Measurements from ENCODE around the gene GRID1.
A peak's percentile ranks its signal among the peaks of the same experiment; 100 is the strongest.

Gene GRID1

GRCh38 chr10:85575441-85575840, 791.2 kb downstream of the GRID1 start:
- H3K18ac ChIP-seq (ENCODE audit: low read length), result no peak overlapping the region
- H4K5ac ChIP-seq (ENCODE audit: low read length), result no peak overlapping the region
- H3K4ac ChIP-seq (ENCODE audit: low read depth, low read length), result no peak overlapping the region
- H3K4me2 ChIP-seq (ENCODE audit: low read length), result no peak overlapping the region
- no peak overlapping the region for H2AK5ac ChIP-seq (ENCODE audit: low read length)
- no peak overlapping the region for H3K27ac ChIP-seq (ENCODE audit: low read depth, low read length)
- no peak overlapping the region for H3K9ac ChIP-seq (ENCODE audit: low read length)
- peak; percentile 32 for DNase-seq
- H2BK15ac ChIP-seq (replicated peaks; ENCODE audit: low read depth), result no peak overlapping the region
- no peak overlapping the region for H4K8ac ChIP-seq (ENCODE audit: low read depth, low read length)
- H3K23ac ChIP-seq (ENCODE audit: low read length), result no peak overlapping the region
- no peak overlapping the region for H2BK120ac ChIP-seq (ENCODE audit: low read depth, low read length)
- H3K79me2 ChIP-seq (ENCODE audit: control insufficient read depth, insufficient read depth, low read length), result no peaks in the 10 kb centered on the region
- H3K79me1 ChIP-seq (ENCODE audit: low read length), result no peaks in the 10 kb centered on the region
- H3K4me3 ChIP-seq (ENCODE audit: low read length), result no peak overlapping the region
- H3K56ac ChIP-seq (ENCODE audit: low read length), result no peak overlapping the region
- no peaks in the 10 kb centered on the region for H3K4me1 ChIP-seq (ENCODE audit: control insufficient read depth, low read depth, low read length)
- no peaks in the 10 kb centered on the region for H3K36me3 ChIP-seq (ENCODE audit: control insufficient read depth, insufficient read depth, low read length)
- no CpG with 5 or more reads among the region's 1 CpG for WGBS (ENCODE audit: extremely low coverage, insufficient coverage, low lambda C conversion rate)
- H3K27me3 ChIP-seq (ENCODE audit: insufficient read depth, low read length, poor library complexity), result no peaks in the 10 kb centered on the region
- H2BK5ac ChIP-seq (ENCODE audit: low read length), result no peak overlapping the region

GRCh38 chr10:85570871-85571270, 795.7 kb downstream of the GRID1 start:
- Histone ChIP-seq H3K4me2 (ENCODE audit: low read length) (no peak overlapping the region), H4K8ac (ENCODE audit: low read depth, low read length) (no peak overlapping the region), H2BK120ac (ENCODE audit: low read depth, low read length) (no peak overlapping the region), H3K9ac (ENCODE audit: low read length) (no peak overlapping the region), H3K79me2 (ENCODE audit: control insufficient read depth, insufficient read depth, low read length) (no peaks in the 10 kb centered on the region), H3K4me3 (ENCODE audit: low read length) (no peak overlapping the region), H3K27ac (ENCODE audit: low read depth, low read length) (no peak overlapping the region), H3K27me3 (ENCODE audit: insufficient read depth, low read length, poor library complexity) (no peaks in the 10 kb centered on the region), H3K18ac (ENCODE audit: low read length) (peak overlapping the region; percentile 7), H3K36me3 (ENCODE audit: control insufficient read depth, insufficient read depth, low read length) (no peaks in the 10 kb centered on the region), H2BK5ac (ENCODE audit: low read length) (no peak overlapping the region), H4K5ac (ENCODE audit: low read length) (no peak overlapping the region), H2BK15ac (replicated peaks; ENCODE audit: low read depth) (no peak overlapping the region), H3K23ac (ENCODE audit: low read length) (no peak overlapping the region), H3K79me1 (ENCODE audit: low read length) (no peaks in the 10 kb centered on the region), H3K4ac (ENCODE audit: low read depth, low read length) (peak overlapping the region; percentile 55), H2AK5ac (ENCODE audit: low read length) (no peak overlapping the region), H3K4me1 (ENCODE audit: control insufficient read depth, low read depth, low read length) (no peaks in the 10 kb centered on the region), H3K56ac (ENCODE audit: low read length) (no peak overlapping the region)
- no CpG with 5 or more reads among the region's 1 CpG for WGBS (ENCODE audit: extremely low coverage, insufficient coverage, low lambda C conversion rate)
- DNase-seq, result no peak

GRCh38 chr10:85565381-85565780, 801.2 kb downstream of the GRID1 start:
- H3K27me3 ChIP-seq (ENCODE audit: insufficient read depth, low read length, poor library complexity), result no peaks in the 10 kb centered on the region
- no peaks in the 10 kb centered on the region for H3K79me1 ChIP-seq (ENCODE audit: low read length)
- H3K4me3 ChIP-seq (ENCODE audit: low read length), result no peak overlapping the region
- H3K56ac ChIP-seq (ENCODE audit: low read length), result no peak overlapping the region
- H3K4ac ChIP-seq (ENCODE audit: low read depth, low read length), result no peak overlapping the region
- H4K8ac ChIP-seq (ENCODE audit: low read depth, low read length), result no peak overlapping the region
- WGBS (ENCODE audit: extremely low coverage, insufficient coverage, low lambda C conversion rate), result no CpG with 5 or more reads among the region's 1 CpG
- H2AK5ac ChIP-seq (ENCODE audit: low read length), result no peak overlapping the region
- H2BK120ac ChIP-seq (ENCODE audit: low read depth, low read length), result no peak overlapping the region
- DNase-seq, result peak; percentile 79
- no peak overlapping the region for H3K23ac ChIP-seq (ENCODE audit: low read length)
- H2BK15ac ChIP-seq (replicated peaks; ENCODE audit: low read depth), result no peak overlapping the region
- H3K79me2 ChIP-seq (ENCODE audit: control insufficient read depth, insufficient read depth, low read length), result no peaks in the 10 kb centered on the region
- no peaks in the 10 kb centered on the region for H3K36me3 ChIP-seq (ENCODE audit: control insufficient read depth, insufficient read depth, low read length)
- no peak overlapping the region for H3K18ac ChIP-seq (ENCODE audit: low read length)
- no peak overlapping the region for H3K4me2 ChIP-seq (ENCODE audit: low read length)
- H3K9ac ChIP-seq (ENCODE audit: low read length), result no peak overlapping the region
- H3K27ac ChIP-seq (ENCODE audit: low read depth, low read length), result no peak overlapping the region
- no peaks in the 10 kb centered on the region for H3K4me1 ChIP-seq (ENCODE audit: control insufficient read depth, low read depth, low read length)
- H2BK5ac ChIP-seq (ENCODE audit: low read length), result no peak overlapping the region
- no peak overlapping the region for H4K5ac ChIP-seq (ENCODE audit: low read length)

GRCh38 chr10:85558533-85558932, 808.1 kb downstream of the GRID1 start:
- Histone ChIP-seq H3K4me1 (ENCODE audit: control insufficient read depth, low read depth, low read length) (no peaks in the 10 kb centered on the region), H3K79me1 (ENCODE audit: low read length) (no peaks in the 10 kb centered on the region), H3K79me2 (ENCODE audit: control insufficient read depth, insufficient read depth, low read length) (no peaks in the 10 kb centered on the region), H2BK5ac (ENCODE audit: low read length) (no peak overlapping the region), H3K18ac (ENCODE audit: low read length) (no peak overlapping the region), H3K4me2 (ENCODE audit: low read length) (no peak overlapping the region), H2AK5ac (ENCODE audit: low read length) (no peak overlapping the region), H3K27me3 (ENCODE audit: insufficient read depth, low read length, poor library complexity) (no peaks in the 10 kb centered on the region), H3K4me3 (ENCODE audit: low read length) (no peak overlapping the region), H4K5ac (ENCODE audit: low read length) (no peak overlapping the region), H2BK15ac (replicated peaks; ENCODE audit: low read depth) (no peak overlapping the region), H3K4ac (ENCODE audit: low read depth, low read length) (no peak overlapping the region), H2BK120ac (ENCODE audit: low read depth, low read length) (no peak overlapping the region), H3K9ac (ENCODE audit: low read length) (no peak overlapping the region), H4K8ac (ENCODE audit: low read depth, low read length) (no peak overlapping the region), H3K36me3 (ENCODE audit: control insufficient read depth, insufficient read depth, low read length) (no peaks in the 10 kb centered on the region), H3K56ac (ENCODE audit: low read length) (no peak overlapping the region), H3K27ac (ENCODE audit: low read depth, low read length) (no peak overlapping the region), H3K23ac (ENCODE audit: low read length) (no peak overlapping the region)
- DNase-seq, result no peak
- no CpG with 5 or more reads among the region's 6 CpGs for WGBS (ENCODE audit: extremely low coverage, insufficient coverage, low lambda C conversion rate)

- no CpG with 5 or more reads among the region's 2 CpGs for WGBS (ENCODE audit: extremely low coverage, insufficient coverage, low lambda C conversion rate)
- Histone ChIP-seq H3K36me3 (ENCODE audit: control insufficient read depth, insufficient read depth, low read length) (no peaks in the 10 kb centered on the region), H3K18ac (ENCODE audit: low read length) (no peak overlapping the region), H3K4me1 (ENCODE audit: control insufficient read depth, low read depth, low read length) (no peaks in the 10 kb centered on the region), H2BK15ac (replicated peaks; ENCODE audit: low read depth) (no peak overlapping the region), H3K27ac (ENCODE audit: low read depth, low read length) (no peak overlapping the region), H3K4me2 (ENCODE audit: low read length) (no peak overlapping the region), H3K79me2 (ENCODE audit: control insufficient read depth, insufficient read depth, low read length) (no peaks in the 10 kb centered on the region), H3K79me1 (ENCODE audit: low read length) (no peaks in the 10 kb centered on the region), H4K5ac (ENCODE audit: low read length) (no peak overlapping the region), H3K4me3 (ENCODE audit: low read length) (no peak overlapping the region), H3K27me3 (ENCODE audit: insufficient read depth, low read length, poor library complexity) (no peaks in the 10 kb centered on the region), H2BK120ac (ENCODE audit: low read depth, low read length) (no peak overlapping the region), H4K8ac (ENCODE audit: low read depth, low read length) (no peak overlapping the region), H2AK5ac (ENCODE audit: low read length) (no peak overlapping the region), H2BK5ac (ENCODE audit: low read length) (no peak overlapping the region), H3K4ac (ENCODE audit: low read depth, low read length) (no peak overlapping the region), H3K23ac (ENCODE audit: low read length) (no peak overlapping the region), H3K9ac (ENCODE audit: low read length) (no peak overlapping the region), H3K56ac (ENCODE audit: low read length) (no peak overlapping the region)
- no peak for DNase-seq
Measured at GRCh38 chr10:85557706-85558105, 808.9 kb downstream of the GRID1 start.

- Histone ChIP-seq H3K4me1 (ENCODE audit: control insufficient read depth, low read depth, low read length) (no peaks in the 10 kb centered on the region), H3K79me2 (ENCODE audit: control insufficient read depth, insufficient read depth, low read length) (no peaks in the 10 kb centered on the region), H3K79me1 (ENCODE audit: low read length) (no peaks in the 10 kb centered on the region), H2BK15ac (replicated peaks; ENCODE audit: low read depth) (no peak overlapping the region), H2BK5ac (ENCODE audit: low read length) (no peak overlapping the region), H3K36me3 (ENCODE audit: control insufficient read depth, insufficient read depth, low read length) (no peaks in the 10 kb centered on the region), H3K27ac (ENCODE audit: low read depth, low read length) (no peak overlapping the region), H3K18ac (ENCODE audit: low read length) (no peak overlapping the region), H2AK5ac (ENCODE audit: low read length) (no peak overlapping the region), H3K23ac (ENCODE audit: low read length) (no peak overlapping the region), H2BK120ac (ENCODE audit: low read depth, low read length) (no peak overlapping the region), H3K27me3 (ENCODE audit: insufficient read depth, low read length, poor library complexity) (no peaks in the 10 kb centered on the region), H3K56ac (ENCODE audit: low read length) (no peak overlapping the region), H3K9ac (ENCODE audit: low read length) (no peak overlapping the region), H4K5ac (ENCODE audit: low read length) (no peak overlapping the region), H4K8ac (ENCODE audit: low read depth, low read length) (no peak overlapping the region), H3K4me3 (ENCODE audit: low read length) (no peak overlapping the region), H3K4me2 (ENCODE audit: low read length) (no peak overlapping the region), H3K4ac (ENCODE audit: low read depth, low read length) (no peak overlapping the region)
- no CpG with 5 or more reads among the region's 2 CpGs for WGBS (ENCODE audit: extremely low coverage, insufficient coverage, low lambda C conversion rate)
- DNase-seq, result no peak
Measured at GRCh38 chr10:85557077-85557476, 809.5 kb downstream of the GRID1 start.
